Measurements from ENCODE around the gene USP24. TPM values are rescaled to one million over a fixed set of nuclear protein-coding genes. Genes with fewer than 3 reads are reported as not detected.
"Not testable (repeated sequence)": the region's sequence is repeated elsewhere in the genome, so short reads cannot be mapped to it uniquely, and the experiment has no call there.

Gene USP24
- total RNA-seq, 1 donor from 2014 or later = 39.1 TPM

DNA sequence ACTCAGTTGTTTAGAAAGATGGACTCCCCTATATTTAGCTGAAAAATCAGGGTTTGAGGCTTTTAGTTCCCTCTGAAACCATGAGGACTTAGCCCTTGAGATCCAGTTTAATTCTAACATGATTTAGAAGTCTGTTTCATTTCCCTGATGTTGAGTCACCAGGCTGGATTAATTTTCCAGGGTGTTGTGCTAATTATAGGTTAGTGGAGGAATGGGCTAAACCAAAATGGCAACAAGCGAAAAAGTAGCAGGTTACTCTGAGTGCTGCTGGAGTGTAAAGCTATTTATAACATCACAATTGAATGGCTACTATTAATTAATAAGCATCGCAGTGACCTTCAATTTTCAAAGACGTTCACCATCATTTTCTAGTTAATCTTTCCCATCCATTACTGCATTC is 15.5 kb upstream of the USP24 start:
- DNase-seq (ENCODE audit: low read depth, low spot score) = no peak

DNA sequence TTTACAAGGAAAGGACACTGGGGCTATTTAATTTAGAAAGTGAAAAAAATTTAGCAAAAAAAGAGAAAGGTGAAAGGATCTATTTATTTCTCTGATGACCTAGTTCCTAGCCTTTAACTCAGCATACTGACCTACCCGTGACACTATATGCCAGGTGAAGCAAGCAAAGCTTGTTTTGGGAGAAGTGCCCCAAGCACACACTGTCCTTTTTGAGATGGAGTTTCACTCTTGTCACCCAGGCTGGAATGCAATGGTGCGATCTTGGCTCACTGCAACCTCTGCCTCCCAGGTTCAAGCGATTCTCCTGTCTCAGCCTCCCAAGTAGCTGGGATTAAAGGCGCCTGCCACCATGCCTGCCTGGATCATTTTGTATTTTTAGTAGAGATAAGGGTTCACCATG is 14.6 kb upstream of the USP24 start:
- not testable (repeated sequence) for DNase-seq (ENCODE audit: low read depth, low spot score)

DNA sequence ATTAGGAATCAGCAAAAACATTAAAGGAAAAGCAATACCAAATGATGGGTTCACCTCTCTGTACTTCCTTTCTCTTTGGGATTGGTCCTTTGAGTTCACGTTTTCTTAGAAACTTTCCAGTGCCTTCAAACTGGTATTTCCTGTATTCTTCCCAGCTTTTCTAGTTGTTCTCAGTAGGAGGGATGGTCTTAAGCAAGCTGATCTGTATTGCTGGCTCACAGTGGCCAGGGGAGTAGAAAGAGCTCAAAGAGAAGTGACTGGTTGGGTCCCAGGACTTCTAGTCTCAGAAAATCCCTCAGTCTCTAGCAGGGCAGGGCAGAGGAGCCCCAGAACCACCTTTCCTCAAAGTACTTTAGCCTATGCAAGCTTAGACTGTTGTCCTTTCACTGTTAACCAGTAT is 10.1 kb upstream of the USP24 start:
- DNase-seq (ENCODE audit: low read depth, low spot score) = no peak

DNA sequence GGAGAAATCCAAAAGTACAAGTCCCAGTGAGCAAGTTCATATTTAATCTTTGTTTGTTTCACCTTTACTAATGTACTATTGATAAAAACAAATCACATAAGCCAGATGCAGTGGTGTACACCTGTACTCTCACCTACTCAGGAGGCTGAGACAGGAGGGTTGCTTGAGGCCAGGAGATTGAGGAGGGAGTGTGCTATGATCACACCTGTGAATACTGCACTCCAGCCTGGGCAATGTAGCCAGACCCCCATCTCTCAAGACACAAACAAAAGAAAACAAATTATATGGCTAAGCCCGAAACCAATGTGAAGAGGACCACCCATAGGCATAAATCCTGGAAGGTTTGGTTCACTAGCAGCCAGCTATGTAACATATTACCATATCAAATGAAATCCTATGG is 9.6 kb upstream of the USP24 start:
- no peak for DNase-seq (ENCODE audit: low read depth, low spot score)

DNA sequence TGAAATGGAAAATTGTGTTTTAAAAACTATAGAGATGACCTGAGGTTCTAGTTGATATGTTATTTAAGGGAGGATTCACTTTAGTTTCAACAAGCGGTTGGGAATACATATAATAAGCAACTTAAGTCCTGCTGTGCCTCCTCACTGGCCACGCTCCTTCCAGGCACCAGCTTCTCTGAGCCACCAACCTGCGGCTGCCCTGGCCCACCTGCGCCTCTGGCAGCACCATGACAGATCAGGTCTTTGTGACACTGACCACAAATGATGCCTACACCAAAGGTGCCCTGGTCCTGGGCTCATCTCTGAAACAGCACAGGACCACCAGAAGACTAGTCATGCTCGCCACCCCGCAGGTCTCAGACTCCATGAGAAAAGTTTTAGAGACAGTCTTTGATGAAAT is 7.0 kb upstream of the USP24 start:
- DNase-seq (ENCODE audit: low read depth, low spot score) = no peak

DNA sequence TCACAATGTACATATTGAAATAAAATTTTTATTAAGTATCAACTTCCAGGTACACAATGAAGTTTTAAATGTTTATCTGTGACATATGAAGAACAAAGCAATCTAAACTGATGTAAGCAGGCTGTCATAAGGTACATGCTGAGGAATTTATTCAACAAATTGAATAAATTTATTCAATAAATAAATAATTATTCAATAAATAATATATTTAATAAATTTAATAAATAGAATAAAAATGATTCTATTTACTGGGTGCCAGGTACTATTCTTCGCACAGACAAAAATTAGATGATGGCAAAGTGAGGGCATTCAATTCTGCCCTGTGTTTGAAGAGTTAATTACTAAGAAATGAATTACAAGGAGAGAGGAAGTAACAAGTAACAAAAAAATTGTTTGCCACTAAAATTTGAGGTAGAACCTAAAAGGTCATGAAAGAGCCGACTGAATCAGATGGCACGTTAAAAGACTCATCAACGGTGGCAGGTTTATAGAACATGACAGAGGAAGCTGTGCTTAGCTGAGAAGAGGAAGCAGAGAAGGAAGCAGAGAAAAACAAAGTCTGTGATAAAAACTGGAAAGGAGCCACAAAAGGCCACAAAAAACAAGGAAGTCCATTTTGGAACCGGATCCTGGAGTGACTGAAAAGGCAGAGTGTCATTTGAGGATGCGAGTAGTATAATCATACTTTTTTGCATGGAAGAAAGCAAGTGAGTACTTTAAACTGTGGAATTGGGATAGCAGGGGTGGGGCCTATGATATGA is 2.2 kb upstream of the USP24 start:
- DNase-seq (ENCODE audit: low read depth, low spot score) = no peak

DNA sequence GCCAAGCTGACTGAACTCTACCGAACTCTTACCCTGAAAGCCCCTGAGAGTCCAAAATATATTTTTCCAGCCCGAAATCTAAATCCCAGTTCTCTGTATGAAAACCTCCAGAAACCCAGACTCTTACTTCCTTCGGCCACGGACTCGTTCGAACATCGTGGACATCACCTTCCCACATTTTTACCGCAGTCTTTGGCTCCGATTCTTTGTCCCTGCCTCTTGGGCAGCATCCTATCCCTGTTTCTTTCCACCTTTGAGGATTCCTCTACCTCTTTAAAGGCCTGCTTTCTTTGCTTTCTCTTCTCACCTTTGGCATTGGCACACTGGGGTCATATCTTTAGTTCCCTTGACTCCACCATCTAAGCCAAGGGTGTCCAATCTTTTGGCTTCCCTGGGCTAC is 932 bp upstream of the USP24 start:
- no peak for DNase-seq (ENCODE audit: low read depth, low spot score)

DNA sequence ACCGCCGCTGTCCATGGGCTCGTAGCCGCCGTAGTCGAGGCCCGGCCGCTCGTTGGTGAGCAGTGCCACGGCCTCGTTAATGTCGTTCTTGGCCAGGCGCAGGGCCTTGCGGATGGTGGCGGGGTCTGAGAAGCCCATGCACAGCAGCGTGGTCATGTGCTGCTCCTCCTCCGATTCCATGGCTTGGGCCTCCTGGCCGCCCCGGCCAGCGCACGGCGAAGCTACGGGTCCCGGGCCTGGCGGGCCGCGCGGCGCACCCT is 300 bp downstream of the USP24 start:
- DNase-seq (ENCODE audit: low read depth, low spot score) = no peak

DNA sequence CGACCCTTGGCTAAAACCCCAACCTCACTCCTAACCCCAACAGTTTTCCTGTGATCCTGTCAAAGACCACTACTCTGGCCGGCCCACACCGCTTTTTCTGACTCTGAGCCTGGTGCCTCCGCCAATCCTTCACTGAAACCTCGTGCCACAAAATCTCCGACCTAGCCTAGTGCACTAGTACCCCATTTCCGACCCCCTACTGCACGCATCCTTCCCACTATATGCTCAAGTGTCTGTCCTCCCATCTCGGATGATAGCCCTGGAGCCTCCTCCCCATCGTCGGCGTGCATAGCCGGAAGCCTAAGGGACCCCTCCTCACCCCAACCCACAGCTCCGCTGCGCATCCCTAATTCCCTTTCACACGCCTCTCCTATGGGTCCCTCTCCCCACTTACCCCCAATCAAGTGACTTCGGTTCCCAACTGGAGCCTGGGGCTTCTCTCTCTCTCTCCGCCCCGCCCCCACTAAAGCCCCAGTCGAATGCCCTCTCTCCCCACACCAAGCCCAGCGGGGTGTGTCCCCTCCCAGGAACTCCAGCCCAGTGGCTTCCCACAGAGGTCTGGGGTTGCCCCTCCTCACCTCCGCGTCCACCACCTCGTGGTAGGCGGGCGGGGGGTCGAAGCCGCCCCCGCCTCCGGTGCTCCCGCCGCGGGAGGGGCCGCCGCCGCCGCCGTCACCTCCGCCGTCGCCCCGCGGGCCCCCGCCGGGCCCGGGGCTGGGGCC is 791 bp downstream of the USP24 start:
- no peak for DNase-seq (ENCODE audit: low read depth, low spot score)

DNA sequence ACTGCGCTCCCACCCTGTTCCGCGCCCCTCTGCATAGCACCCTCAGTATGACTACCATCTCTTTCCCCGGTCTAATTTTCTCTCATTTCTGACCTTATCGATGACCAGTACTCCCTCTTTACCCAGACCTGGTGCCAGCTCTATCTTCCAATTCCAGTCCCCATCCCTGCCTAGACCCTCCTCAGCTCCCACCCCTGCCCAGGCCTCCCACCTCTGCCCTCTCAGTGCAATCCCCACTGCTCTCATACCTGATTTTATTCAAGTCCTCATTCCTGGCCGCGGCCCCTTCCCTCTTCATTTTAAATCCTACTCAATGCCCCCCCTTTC is 1.3 kb downstream of the USP24 start:
- DNase-seq (ENCODE audit: low read depth, low spot score) = no peak

DNA sequence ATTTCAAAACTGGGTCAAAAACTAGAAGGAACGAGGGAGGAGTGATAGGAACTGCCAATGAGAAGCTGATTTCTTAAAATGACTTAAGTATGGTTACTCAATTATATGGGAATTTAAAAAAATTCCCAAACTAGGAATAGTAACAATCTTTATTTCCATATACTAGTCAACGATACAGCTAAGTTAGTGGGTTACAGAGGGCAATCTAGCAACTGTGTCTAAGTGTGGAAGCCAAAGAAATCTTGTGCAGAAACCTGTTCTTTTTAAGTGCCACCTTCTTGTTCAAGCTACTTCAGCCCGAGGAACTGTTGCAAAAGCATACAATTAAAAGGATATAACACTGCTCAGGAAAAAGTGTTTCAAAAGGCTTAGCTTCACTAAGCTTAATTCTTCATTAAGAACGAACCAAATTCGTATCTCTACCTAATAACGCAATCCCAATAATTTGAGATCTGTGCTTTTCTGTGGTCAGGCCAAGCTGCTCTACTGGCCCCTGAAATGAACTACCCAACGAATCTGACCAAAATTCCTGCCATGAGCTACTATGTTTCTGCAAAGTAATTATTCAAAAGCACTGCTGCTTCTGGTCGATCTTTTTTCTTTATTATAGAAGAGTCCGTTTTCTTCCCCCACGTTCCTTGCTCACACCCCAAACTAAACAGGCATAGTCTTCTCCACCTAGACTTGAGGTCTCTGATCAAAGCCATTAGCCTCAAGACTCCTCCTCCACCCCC is 1.8 kb downstream of the USP24 start:
- DNase-seq (ENCODE audit: low read depth, low spot score) = no peak

DNA sequence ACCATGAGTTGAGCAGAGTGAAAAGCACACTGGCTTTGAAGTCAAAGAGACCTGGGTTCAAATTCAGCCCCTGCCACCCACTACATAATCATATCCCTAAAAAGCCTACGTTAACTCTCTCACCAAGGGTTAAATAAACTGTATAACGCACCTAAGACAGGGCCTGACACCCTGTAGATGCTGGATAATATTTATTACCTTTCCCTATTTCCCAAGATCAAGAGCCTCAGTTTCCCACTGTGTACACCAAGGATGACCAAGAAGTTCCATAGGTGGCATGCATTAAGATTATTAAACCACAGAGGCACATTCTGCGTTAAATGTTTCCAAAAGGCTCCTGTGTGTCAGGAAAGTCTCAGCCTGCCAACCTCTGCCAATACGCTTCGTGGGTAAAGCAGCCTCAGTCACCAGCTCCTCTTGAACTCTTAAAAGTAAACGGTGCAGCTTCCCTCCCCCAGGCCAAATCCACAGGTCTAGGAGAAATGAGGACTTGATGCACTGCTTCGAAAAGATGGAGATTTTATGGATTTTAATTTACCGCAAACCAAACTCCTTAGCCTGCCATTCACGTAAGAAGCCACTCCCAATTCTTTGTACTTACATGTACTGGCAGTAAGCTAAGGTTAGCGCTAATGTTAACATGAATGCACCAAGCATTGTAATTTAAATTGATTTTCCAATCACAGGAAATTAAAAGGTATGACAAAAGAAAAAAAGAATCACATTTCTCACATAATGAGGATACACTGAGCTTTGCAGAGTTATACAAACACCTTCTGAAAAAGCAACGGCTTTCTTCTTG is 2.6 kb downstream of the USP24 start:
- no peak for DNase-seq (ENCODE audit: low read depth, low spot score)

DNA sequence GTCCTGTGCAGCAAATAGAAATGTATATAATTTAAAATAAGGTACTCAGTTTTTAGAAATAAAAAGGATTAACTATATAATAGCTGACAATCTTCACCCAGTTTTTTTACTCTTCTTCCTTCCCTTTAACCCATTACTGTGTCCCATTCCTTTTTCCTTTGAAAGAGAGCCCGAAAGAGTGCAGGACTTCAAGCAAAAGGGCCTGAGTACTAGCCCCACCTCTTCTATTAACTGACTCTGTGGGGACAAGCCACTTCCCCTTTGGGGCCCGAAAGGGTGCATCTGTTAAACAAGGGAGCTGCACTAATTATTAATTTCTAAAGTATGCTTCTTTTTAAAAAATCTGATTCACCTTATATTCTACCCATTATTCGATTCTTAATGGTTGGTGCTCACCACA is 3.3 kb downstream of the USP24 start:
- DNase-seq (ENCODE audit: low read depth, low spot score) = no peak

DNA sequence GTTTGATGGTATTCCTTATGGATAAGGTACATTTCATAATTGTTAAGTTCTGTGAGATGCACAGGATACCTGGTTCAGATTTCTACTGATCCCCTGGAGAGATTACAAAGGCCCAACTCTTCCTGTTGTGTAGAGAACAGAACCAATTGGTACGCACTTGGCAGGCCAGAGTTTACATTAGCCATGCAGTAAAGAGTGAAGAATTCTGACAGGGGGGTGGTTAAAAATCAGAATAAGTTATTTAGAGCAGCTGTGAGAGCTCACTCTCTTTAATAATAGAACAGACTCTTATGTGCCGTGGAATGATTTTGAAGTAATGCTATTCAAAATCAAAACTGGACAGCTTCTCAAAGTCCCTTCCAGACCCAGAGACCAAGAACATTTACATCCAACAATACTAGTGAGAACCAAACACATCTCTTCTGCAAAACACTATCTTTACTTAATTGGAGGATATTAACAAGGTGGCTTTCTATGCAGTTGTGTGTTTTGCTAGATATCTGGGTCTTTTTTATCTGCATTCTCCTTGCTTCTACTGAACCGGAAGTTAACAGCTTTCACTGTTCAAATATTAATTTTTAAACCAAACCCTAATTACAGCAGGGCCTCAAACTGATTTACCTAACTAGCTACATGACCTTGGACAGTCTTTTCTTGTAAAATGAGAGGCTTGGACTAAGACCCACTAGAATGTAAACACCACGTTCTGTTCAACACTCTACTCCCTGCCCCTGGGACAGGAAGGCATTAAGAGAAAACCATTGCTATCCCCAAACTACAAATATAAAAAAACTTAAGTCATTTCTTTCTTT is 4.0 kb downstream of the USP24 start:
- no peak for DNase-seq (ENCODE audit: low read depth, low spot score)

DNA sequence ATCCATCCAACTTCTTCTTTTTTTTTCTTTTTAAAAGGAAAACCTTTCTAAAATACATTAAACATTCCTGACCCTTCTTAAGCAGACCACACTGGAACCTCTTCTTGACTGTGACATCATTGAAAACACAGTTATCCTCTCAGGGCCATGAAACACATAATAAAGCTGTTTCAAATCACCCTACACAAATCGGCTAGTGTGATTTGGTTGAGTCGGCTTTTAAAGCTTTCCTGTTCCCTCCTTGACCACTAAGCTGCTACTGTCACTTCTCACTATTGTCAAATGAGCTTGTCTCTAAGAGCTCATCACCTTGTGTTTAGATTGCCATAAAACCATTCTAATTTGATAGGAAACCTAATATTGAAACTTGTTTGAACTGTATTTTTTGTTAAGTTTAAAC is 5.9 kb downstream of the USP24 start:
- no peak for DNase-seq (ENCODE audit: low read depth, low spot score)

DNA sequence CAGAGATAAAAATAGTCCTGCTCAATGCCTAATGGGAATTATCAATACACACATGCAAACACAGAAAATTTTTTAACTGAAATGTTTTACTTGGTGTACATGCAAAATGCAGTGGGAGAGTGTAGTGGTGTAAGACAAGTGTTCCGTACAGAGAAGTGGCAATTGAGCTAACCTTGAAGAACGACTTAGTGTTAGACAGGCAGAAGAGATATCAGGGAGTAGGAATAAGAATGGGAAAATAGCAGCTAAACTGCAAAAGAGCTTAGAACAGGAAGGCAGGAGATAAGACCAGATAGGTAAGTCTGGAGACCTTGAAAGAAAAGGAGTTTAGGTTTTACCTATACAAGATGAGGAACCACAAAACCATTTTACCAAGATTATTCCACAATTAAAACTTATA is 9.0 kb downstream of the USP24 start:
- no peak for DNase-seq (ENCODE audit: low read depth, low spot score)

DNA sequence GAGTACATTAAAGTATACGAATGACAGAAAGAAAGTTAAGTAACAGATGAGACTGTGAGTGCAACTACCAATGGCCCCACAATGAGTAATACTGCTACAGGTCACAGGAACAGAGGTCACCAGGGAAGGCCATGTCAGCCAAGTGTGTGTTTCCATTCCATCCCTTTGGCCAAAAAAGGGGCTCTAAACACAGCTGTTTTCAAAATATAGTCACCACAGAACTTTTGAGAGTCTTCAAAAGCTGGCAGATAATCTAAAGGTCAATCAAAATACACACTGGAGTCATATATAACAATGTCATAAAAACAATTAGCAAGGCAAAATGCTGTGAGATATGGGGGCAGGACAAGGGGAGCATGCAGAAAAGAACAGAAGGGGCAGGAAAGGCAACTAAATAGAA is 10.2 kb downstream of the USP24 start:
- no peak for DNase-seq (ENCODE audit: low read depth, low spot score)

DNA sequence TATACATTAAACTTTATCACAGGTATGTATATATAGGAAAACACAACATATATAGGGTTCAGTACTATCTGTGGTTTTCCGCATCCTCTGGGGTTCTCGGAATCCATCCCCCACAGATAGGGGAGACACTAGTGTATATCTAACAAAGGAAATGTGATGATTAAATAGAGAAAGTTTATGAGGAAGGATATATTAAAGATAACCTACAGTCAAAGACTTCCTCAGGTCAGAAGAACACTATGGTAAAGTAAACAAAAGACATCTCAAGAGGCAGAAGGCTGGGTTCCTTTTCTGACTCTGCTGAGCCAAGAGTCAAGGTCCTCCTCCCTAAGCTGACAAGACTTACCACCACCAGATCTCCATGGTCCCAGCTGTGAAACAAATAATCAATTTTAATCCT is 12.1 kb downstream of the USP24 start:
- DNase-seq (ENCODE audit: low read depth, low spot score) = no peak

DNA sequence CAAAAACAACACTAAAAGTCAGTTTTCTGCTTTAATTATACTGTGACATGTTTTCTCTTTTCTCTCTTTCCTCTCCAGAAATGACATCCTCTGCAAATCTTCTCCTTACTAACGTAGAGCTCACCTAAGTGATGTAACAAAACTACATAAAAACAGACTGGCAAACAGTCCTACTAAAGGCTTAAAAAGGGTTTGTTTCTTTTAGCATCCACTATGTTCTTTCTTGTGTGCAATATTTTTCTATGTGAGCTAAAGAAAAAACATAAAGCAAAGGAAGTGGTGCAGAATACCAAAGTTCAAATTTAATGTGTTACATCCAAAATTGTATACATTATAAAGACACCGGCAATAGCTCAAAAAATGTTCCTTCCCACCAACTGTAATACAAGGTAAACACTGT is 14.5 kb downstream of the USP24 start:
- DNase-seq (ENCODE audit: low read depth, low spot score) = no peak

DNA sequence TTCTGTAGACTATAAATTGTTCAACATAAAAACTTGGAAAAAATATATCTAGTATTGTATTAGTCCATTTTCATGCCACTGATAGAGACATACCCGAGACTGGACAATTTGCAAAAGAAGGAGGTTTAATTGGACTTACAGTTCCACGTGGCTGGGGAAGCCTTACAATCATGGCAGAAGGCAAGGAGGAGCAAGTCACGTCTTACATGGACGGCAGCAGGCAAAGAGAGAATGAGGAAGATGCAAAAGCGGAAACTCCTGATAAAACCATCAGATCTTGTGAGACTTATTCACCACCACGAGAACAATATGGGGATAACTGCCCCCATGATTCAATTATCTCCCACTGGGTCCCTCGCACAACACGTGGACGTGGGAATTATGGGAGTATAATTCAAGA is 15.4 kb downstream of the USP24 start:
- DNase-seq (ENCODE audit: low read depth, low spot score) = not testable (repeated sequence)

DNA sequence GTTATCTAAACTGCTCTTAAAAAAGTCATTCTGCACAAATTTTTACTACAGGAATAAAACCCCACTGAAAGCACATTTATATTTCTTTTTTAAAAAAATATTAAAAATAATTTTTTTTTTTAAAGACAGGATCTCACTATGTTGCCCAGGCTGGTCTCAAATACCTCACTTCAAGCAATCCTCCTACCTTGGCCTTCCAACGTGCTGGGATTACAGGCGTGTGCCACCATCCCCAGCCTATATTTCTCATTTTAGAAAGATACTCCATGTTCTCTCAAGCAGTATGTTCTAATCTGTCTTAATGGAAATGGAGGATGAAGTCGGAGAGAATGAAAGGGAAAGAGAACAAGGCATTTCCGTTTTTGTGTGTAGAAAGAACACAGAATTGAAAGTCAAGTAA is 17.1 kb downstream of the USP24 start:
- no peak for DNase-seq (ENCODE audit: low read depth, low spot score)

All from pulmonary artery endothelial cell (primary cell).